ENCODE data around the gene SCN5A. TPM values are rescaled to one million over a fixed set of nuclear protein-coding genes. Genes with fewer than 3 reads are reported as not detected.
"Not testable (repeated sequence)": the region's sequence is repeated elsewhere in the genome, so short reads cannot be mapped to it uniquely, and the experiment has no call there.

The SCN5A gene
- total RNA-seq, 1 experiment from 2014 or later, result 0.69 TPM

GRCh38 chr3:38567498-38567897, 82.0 kb downstream of the SCN5A start:
- Histone ChIP-seq H3K4me3 (ENCODE audit: low read depth in 2 of 2, low read length in 2 of 2) (no peak overlapping the region), H3K27ac (ENCODE audit: low read length) (no peak overlapping the region), H3K36me3 (ENCODE audit: control insufficient read depth, insufficient read depth, low read length) (no peaks in the 10 kb centered on the region), H3K9me3 (ENCODE audit: control insufficient read depth, insufficient read depth, low read depth, low read length) (no peaks in the 10 kb centered on the region), H3K27me3 (ENCODE audit: control insufficient read depth, insufficient read depth, low read length) (no peaks in the 10 kb centered on the region), H3K4me1 (ENCODE audit: control insufficient read depth, insufficient read depth, low read length) (no peaks in the 10 kb centered on the region)
- intact Hi-C loops (cut with micrococcal nuclease; ENCODE audit: unreplicated experiment) (no loop called here), in situ Hi-C loops (cut with HindIII; ENCODE audit: low pct_unique_long_range_greater_than_20kb, low sequenced_read_pairs) (no loop called here)
- no peak for ATAC-seq
- ChIA-PET CTCF (no interaction called here), POLR2A (no interaction called here)
- TF ChIP-seq POLR2AphosphoS5 (IDR thresholded peaks at IDR 0.05; ENCODE audit: low read depth, low read length) (no peak), REST (IDR thresholded peaks at IDR 0.05; ENCODE audit: insufficient read depth in 1 of 2, low read depth in 2 of 2, low read length in 1 of 2) (no peak), TCF7L2 (IDR thresholded peaks at IDR 0.05; ENCODE audit: low read depth, low read length) (no peak), CTCF (IDR thresholded peaks at IDR 0.05) (no peak), SIN3A (IDR thresholded peaks at IDR 0.05; ENCODE audit: borderline replicate concordance, insufficient read depth, low read depth, low read length) (no peak)
- no peak for DNase-seq (ENCODE audit: low read depth, low spot score)
- no TSS peak for BruUV-seq (replicated peaks)

- H3K4me1 ChIP-seq (ENCODE audit: control insufficient read depth, insufficient read depth, low read length); H3K4me3 ChIP-seq (ENCODE audit: low read depth in 2 of 2, low read length in 2 of 2); H3K36me3 ChIP-seq (ENCODE audit: control insufficient read depth, insufficient read depth, low read length); intact Hi-C loops (cut with micrococcal nuclease; ENCODE audit: unreplicated experiment); CTCF ChIA-PET; H3K27ac ChIP-seq (ENCODE audit: low read length); BruUV-seq (replicated peaks); H3K27me3 ChIP-seq (ENCODE audit: control insufficient read depth, insufficient read depth, low read length); H3K9me3 ChIP-seq (ENCODE audit: control insufficient read depth, insufficient read depth, low read depth, low read length); DNase-seq (ENCODE audit: low read depth, low spot score); POLR2A ChIA-PET; in situ Hi-C loops (cut with HindIII; ENCODE audit: low pct_unique_long_range_greater_than_20kb, low sequenced_read_pairs); ATAC-seq: not testable (repeated sequence)
Measured at GRCh38 chr3:38566794-38567193, 82.7 kb downstream of the SCN5A start.

GRCh38 chr3:38566215-38566528, 83.3 kb downstream of the SCN5A start:
- ATAC-seq, result no peak
- H3K36me3 ChIP-seq (ENCODE audit: control insufficient read depth, insufficient read depth, low read length), result no peaks in the 10 kb centered on the region
- ChIA-PET POLR2A (no interaction called here), CTCF (no interaction called here)
- no peaks in the 10 kb centered on the region for H3K4me1 ChIP-seq (ENCODE audit: control insufficient read depth, insufficient read depth, low read length)
- no peak for TF ChIP-seq CTCF (IDR thresholded peaks at IDR 0.05)
- TF ChIP-seq TCF7L2 (IDR thresholded peaks at IDR 0.05; ENCODE audit: low read depth, low read length), result no peak
- TF ChIP-seq SIN3A (IDR thresholded peaks at IDR 0.05; ENCODE audit: borderline replicate concordance, insufficient read depth, low read depth, low read length), result no peak
- no peak for TF ChIP-seq REST (IDR thresholded peaks at IDR 0.05; ENCODE audit: insufficient read depth in 1 of 2, low read depth in 2 of 2, low read length in 1 of 2)
- TF ChIP-seq POLR2AphosphoS5 (IDR thresholded peaks at IDR 0.05; ENCODE audit: low read depth, low read length), result no peak
- H3K27me3 ChIP-seq (ENCODE audit: control insufficient read depth, insufficient read depth, low read length), result no peaks in the 10 kb centered on the region; the same call in 1 of the 2 replicates
- in situ Hi-C loops (cut with HindIII; ENCODE audit: low pct_unique_long_range_greater_than_20kb, low sequenced_read_pairs) (no loop called here), intact Hi-C loops (cut with micrococcal nuclease; ENCODE audit: unreplicated experiment) (no loop called here)
- H3K27ac ChIP-seq (ENCODE audit: low read length), result no peak overlapping the region
- H3K4me3 ChIP-seq (ENCODE audit: low read depth in 2 of 2, low read length in 2 of 2), result no peak overlapping the region
- no TSS peak for BruUV-seq (replicated peaks)
- DNase-seq (ENCODE audit: low read depth, low spot score), result no peak
- H3K9me3 ChIP-seq (ENCODE audit: control insufficient read depth, insufficient read depth, low read depth, low read length), result no peaks in the 10 kb centered on the region

Data from Panc1 (cell line).